Adrenal gland (tissue), 12 donors: ENCODE measurements around the gene TSKS. TPM values are rescaled to one million over a fixed set of nuclear protein-coding genes. Genes with fewer than 3 reads are reported as not detected.

Experiments
- DNase-seq, 7 donors: peaks; one replicate each; pipeline ENCODE4 v3.0.0-alpha.2; 2019 to 2020
- H3K27ac ChIP-seq, 5 donors: fragments of 200-600 bp; sonication (generic) in 4 of 5; 1 replicate in 3 of 5; 2 replicates in 2 of 5; pipeline versions ENCODE4 v1.5.1 to v1.8.0; 2016 to 2020; ENCODE audit warnings: mild to moderate bottlenecking in 1 of 5
- H3K27me3 ChIP-seq: fragments of 200-600 bp; 2 replicates; pipeline ENCODE4 v1.8.0; 2021
- H3K36me3 ChIP-seq, 2 donors: fragments of 200-600 bp; replicated peaks in 1 of 2; 1 replicate in 1 of 2; 2 replicates in 1 of 2; pipeline versions ENCODE4 v1.5.1 to v1.8.0; 2018 to 2022
- H3K4me1 ChIP-seq, 2 donors: fragments of 200-600 bp; replicated peaks in 1 of 2; 1 replicate in 1 of 2; 2 replicates in 1 of 2; pipeline versions ENCODE4 v1.5.1 to v1.8.0; 2018 to 2021
- H3K4me3 ChIP-seq, 4 donors: fragments of 200-600 bp; sonication (generic) in 3 of 4; one replicate each; pipeline ENCODE4 v1.5.1; 2016 to 2018
- H3K9me3 ChIP-seq, 3 donors: fragments of 200-600 bp; sonication (generic) in 1 of 3; replicated peaks in 1 of 3; 1 replicate in 2 of 3; 2 replicates in 1 of 3; pipeline versions ENCODE4 v1.5.1 to v1.8.0; 2016 to 2021
- CTCF ChIP-seq, 6 experiments: fragments of 450-650 bp in 4 of 6; fragments of 200-600 bp in 2 of 6; sonication (generic) in 1 of 6; IDR thresholded peaks; 1 replicate in 5 of 6; 2 replicates in 1 of 6; pipeline versions ENCODE4 v1.5.1 to v1.8.0; 2016 to 2021; ENCODE audit warnings: antibody characterized with exemption in 6 of 6, mild to moderate bottlenecking in 2 of 6, moderate library complexity in 1 of 6
- POLR2A ChIP-seq, 2 donors: fragments of 450-650 bp; IDR thresholded peaks; one replicate each; pipeline ENCODE4 v1.6.1; 2017; ENCODE audit warnings: antibody characterized with exemption in 2 of 2, mild to moderate bottlenecking in 2 of 2, moderate library complexity in 1 of 2
- WGBS, 4 donors: extraction: QIAGEN DNeasy Blood & Tissue Kit in 2 of 4; methylation state at CpG; one replicate each; pipeline versions ENCODE4 v1.1.5 to v1.1.7; 2013 to 2017; 5-methylcytosine and 5-hydroxymethylcytosine counted together
- intact Hi-C, 2 donors: fragments of 100-400 bp; cut with DNase I; formaldehyde crosslinking; loops; one replicate each; pipeline versions ENCODE4 v1.14.1 to v1.15.0; 2022 to 2023
- polyA plus RNA-seq, 3 donors: library from polyadenylated mRNA; stranded (reverse); fragments of 200-250 nt in 2 of 3; fragments of 350-450 nt in 1 of 3; fragmentation: Illumina TruSeq in 1 of 3; extraction: RNeasy Lipid Tissue Mini Kit (QIAGEN cat#74804) in 1 of 3; gene quantifications; one replicate each; pipeline ENCODE4 v1.2.3, GENCODE V29; 2013 to 2014
- total RNA-seq, 9 donors: library from RNA; depleted of rRNA in 4 of 9; stranded (reverse); fragments of >200 nt in 4 of 9; fragments of 120-200 nt in 1 of 9; fragmentation: NEBNext Ultra II Directional in 1 of 9; extraction: Animal tissue kit (Norgen Biotek cat#: 25700) in 1 of 9; gene quantifications; one replicate each; pipeline versions ENCODE4 v1.1.0 to v1.2.4, GENCODE V29; 2013 to 2023
- donor health status: healthy with polysubstance abuse.
- donor health status: Bipolar disorder and iron deficiency.
- donor health status: DM: yes; HTN: yes; CAD: no.
- donor health status: DM: no; HTN: no; CAD: no.
- donor health status: DM: no; HTN: no; CAD: no.
- donor health status: DM: yes; HTN: yes; CAD: no.

The TSKS gene
- total and polyA plus RNA-seq, 12 donors: 0.11 to 1.7 (median 0.42) TPM; not detected in 5

- Histone ChIP-seq H3K4me1 (peaks cover 0 to 4% of the 10 kb centered on the region in 2 donors), H3K36me3 (peaks cover 0 to 33% of the 10 kb centered on the region in 2 donors), H3K4me3 (no peak overlapping the region), H3K27me3 (no peaks in the 10 kb centered on the region), H3K9me3 (no peaks in the 10 kb centered on the region), H3K27ac (peak overlapping the region in 2 of 5 donors; percentile 6 to 11)
- 85 to 100% (median 89%) methylated on average over 5 to 7 of the region's 7 CpGs for WGBS, 4 donors
- TF ChIP-seq POLR2A (IDR thresholded peaks at IDR 0.05) (no peak), CTCF (IDR thresholded peaks at IDR 0.05) (no peak)
- DNase-seq: no peak
- intact Hi-C loops: no loop called here
Measured at GRCh38 chr19:49781394-49781793, 18.3 kb upstream of the TSKS start.

- intact Hi-C loops: no loop called here
- H3K4me3 ChIP-seq: no peak overlapping the region
- H3K27ac ChIP-seq: peak overlapping the region in 1 of 5 donors; percentile 6
- peaks cover 0 to 30% of the 10 kb centered on the region in 2 donors for H3K36me3 ChIP-seq
- H3K27me3 ChIP-seq: no peaks in the 10 kb centered on the region
- 85 to 91% (median 88%) methylated on average over 8 of the region's 8 CpGs for WGBS, 4 donors
- no peaks in the 10 kb centered on the region for H3K9me3 ChIP-seq
- no peaks in the 10 kb centered on the region for H3K4me1 ChIP-seq
- TF ChIP-seq CTCF (IDR thresholded peaks at IDR 0.05): no peak
- no peak for TF ChIP-seq POLR2A (IDR thresholded peaks at IDR 0.05)
- DNase-seq: no peak
Measured at GRCh38 chr19:49780861-49781260, 17.8 kb upstream of the TSKS start.

GRCh38 chr19:49779731-49780555, 16.8 kb upstream of the TSKS start:
- no peak for DNase-seq
- no peaks in the 10 kb centered on the region for H3K27me3 ChIP-seq
- intact Hi-C loops: no loop called here
- H3K27ac ChIP-seq: peak overlapping the region in 1 of 5 donors; percentile 44
- H3K36me3 ChIP-seq: peaks cover 0 to 21% of the 10 kb centered on the region in 2 donors
- no peak overlapping the region for H3K4me3 ChIP-seq
- no peaks in the 10 kb centered on the region for H3K9me3 ChIP-seq
- H3K4me1 ChIP-seq: no peaks in the 10 kb centered on the region
- no peak for TF ChIP-seq CTCF (IDR thresholded peaks at IDR 0.05)
- TF ChIP-seq POLR2A (IDR thresholded peaks at IDR 0.05): no peak
- 83 to 86% (median 84%) methylated on average over 11 of the region's 11 CpGs for WGBS, 4 donors

- 81 to 89% (median 84%) methylated on average over 6 of the region's 6 CpGs for WGBS, 4 donors
Measured at GRCh38 chr19:49776371-49776764, 13.3 kb upstream of the TSKS start.

More at GRCh38 chr19:49776371-49776764, 13.3 kb upstream of the TSKS start:
- DNase-seq: no peak
- H3K4me3 ChIP-seq: no peak overlapping the region
- TF ChIP-seq POLR2A (IDR thresholded peaks at IDR 0.05) (no peak), CTCF (IDR thresholded peaks at IDR 0.05) (no peak)
- no peaks in the 10 kb centered on the region for H3K27me3 ChIP-seq
- H3K36me3 ChIP-seq: no peaks in the 10 kb centered on the region
- H3K4me1 ChIP-seq: no peaks in the 10 kb centered on the region
- intact Hi-C loops: no loop called here
- H3K9me3 ChIP-seq: no peaks in the 10 kb centered on the region
- no peak overlapping the region for H3K27ac ChIP-seq
